ENCODE measurements around the gene NACC1. TPM values are rescaled to one million over a fixed set of nuclear protein-coding genes. Genes with fewer than 3 reads are reported as not detected.
A peak's percentile ranks its signal among the peaks of the same experiment; 100 is the strongest.

The NACC1 gene
- total and polyA plus RNA-seq, 2 experiments from 2014 or later = 12.4 to 260 TPM

DNA sequence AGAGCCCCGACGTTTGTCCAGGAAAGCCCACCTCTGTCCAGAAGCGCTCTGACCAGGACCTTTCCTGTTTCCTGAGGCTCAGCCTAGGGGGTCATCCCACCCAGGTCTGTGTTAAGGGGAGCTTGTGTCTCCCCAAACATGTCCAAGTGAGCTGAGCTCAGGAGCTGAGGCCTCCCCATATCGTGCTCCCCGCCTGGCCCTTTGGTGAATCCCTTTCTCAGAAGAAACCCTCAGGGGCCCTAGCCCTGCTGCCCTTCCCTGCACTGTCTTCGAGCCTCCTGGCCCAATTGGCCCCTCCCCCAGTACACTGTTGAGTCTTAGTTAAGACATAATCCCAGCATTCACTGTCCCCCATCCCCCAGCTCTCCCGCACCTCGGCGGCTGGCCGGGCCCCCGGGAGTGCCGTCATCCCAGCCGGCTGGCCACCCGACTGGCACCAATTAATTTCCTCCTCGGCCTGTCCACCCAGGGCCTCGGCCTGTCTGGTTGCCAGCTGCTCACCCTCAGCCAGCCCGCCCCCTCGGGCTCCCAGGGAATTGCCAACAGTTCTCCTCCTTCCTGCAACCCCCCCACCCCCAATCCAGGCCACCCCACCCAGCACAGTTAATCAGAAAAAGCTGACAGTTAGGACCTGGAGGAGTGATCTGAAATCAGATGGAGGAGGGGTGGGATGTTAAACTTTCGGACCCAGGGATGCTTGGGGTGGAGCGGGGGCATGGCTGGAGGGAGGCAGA is 45.7 kb downstream of the NACC1 start (continued):
- TF ChIP-seq EZH2 (IDR thresholded peaks at IDR 0.05; ENCODE audit: low read depth, unreplicated experiment) = no peak
- TF ChIP-seq ZNF114 (CRISPR knock-in tag; IDR thresholded peaks at IDR 0.05) = no peak
- TF ChIP-seq, protein P1, sequence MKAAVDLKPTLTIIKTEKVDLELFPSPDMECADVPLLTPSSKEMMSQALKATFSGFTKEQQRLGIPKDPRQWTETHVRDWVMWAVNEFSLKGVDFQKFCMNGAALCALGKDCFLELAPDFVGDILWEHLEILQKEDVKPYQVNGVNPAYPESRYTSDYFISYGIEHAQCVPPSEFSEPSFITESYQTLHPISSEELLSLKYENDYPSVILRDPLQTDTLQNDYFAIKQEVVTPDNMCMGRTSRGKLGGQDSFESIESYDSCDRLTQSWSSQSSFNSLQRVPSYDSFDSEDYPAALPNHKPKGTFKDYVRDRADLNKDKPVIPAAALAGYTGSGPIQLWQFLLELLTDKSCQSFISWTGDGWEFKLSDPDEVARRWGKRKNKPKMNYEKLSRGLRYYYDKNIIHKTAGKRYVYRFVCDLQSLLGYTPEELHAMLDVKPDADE (IDR thresholded peaks at IDR 0.05) = peak; percentile 5; the same call in 1 of the 2 replicates
- peak; percentile 58; the same call in 1 of the 2 replicates for TF ChIP-seq POLR2AphosphoS5 (IDR thresholded peaks at IDR 0.05; ENCODE audit: low read depth)
- TF ChIP-seq CREB1 (CRISPR knock-in tag; IDR thresholded peaks at IDR 0.05; ENCODE audit: low read depth) = peak; percentile 13; the same call in 1 of the 2 replicates
- no peak for TF ChIP-seq JUNB (IDR thresholded peaks at IDR 0.05; ENCODE audit: unreplicated experiment)
- no peak for TF ChIP-seq ZNF331 (CRISPR knock-in tag; IDR thresholded peaks at IDR 0.05; ENCODE audit: low read depth)
- TF ChIP-seq NANOG (IDR thresholded peaks at IDR 0.05; ENCODE audit: borderline replicate concordance) = no peak
- TF ChIP-seq, protein P2, sequence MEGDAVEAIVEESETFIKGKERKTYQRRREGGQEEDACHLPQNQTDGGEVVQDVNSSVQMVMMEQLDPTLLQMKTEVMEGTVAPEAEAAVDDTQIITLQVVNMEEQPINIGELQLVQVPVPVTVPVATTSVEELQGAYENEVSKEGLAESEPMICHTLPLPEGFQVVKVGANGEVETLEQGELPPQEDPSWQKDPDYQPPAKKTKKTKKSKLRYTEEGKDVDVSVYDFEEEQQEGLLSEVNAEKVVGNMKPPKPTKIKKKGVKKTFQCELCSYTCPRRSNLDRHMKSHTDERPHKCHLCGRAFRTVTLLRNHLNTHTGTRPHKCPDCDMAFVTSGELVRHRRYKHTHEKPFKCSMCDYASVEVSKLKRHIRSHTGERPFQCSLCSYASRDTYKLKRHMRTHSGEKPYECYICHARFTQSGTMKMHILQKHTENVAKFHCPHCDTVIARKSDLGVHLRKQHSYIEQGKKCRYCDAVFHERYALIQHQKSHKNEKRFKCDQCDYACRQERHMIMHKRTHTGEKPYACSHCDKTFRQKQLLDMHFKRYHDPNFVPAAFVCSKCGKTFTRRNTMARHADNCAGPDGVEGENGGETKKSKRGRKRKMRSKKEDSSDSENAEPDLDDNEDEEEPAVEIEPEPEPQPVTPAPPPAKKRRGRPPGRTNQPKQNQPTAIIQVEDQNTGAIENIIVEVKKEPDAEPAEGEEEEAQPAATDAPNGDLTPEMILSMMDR (conservative IDR thresholded peaks at IDR 0.05; ENCODE audit: low read depth in 2 of 2) = no peak

DNA sequence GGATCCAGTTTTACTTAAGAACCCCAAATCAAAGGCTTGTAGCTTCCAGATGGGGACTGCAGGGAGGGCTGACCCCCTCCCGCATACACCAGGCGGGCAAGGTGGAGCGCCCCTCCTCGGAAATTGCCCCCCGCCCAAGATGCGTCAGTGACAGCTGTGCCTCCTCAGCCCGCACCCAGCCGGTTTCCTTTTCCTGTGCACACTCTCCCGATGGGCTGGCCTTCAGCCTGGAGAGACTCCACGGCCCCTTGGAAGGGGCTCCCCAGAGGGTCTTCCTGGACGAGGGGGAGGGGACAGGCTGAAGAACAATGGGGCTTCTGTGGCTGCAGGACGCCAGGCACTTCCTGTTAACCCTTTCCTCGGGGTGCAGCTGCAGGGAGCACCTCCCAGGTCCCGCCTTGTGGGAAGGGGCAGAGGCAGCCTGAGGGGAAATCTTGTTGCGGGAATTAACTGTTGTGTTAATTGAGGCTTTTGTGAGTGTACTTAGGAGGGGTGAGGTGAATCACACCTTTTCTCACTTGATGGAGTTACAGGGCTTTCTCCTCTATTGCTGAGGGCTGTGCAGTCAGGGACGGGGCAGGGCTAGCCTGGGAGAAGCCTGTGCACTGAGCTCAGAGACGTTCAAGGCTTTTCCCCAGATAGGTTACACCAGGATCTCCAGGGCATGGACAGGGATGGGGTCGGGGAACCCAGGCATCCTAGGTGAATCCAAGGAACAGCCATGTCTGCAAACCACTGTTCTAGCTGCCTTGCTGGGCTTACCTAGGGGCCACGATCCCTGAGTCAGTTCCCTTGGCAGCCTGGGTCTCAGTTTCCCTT is 46.5 kb downstream of the NACC1 start:
- peaks cover 36% of the 10 kb centered on the region for H3F3A ChIP-seq (replicated peaks; ENCODE audit: low read depth)
- H3K27me3 Mint-ChIP-seq (ENCODE audit: insufficient read depth, low read depth, poor library complexity) = peaks cover 12% of the 10 kb centered on the region
- H3K36me3 Mint-ChIP-seq (ENCODE audit: low read depth) = peaks cover 5% of the 10 kb centered on the region; the same call in 1 of the 3 replicates
- H3K4me2 ChIP-seq = peak overlapping the region; percentile 85
- H3K27ac Mint-ChIP-seq = peak overlapping the region; percentile 99
- H3K4me3 Mint-ChIP-seq = peak overlapping the region; percentile 75
- peaks cover 3% of the 10 kb centered on the region; the same call in 1 of the 3 replicates for H3K9me3 Mint-ChIP-seq
- H2AFZ ChIP-seq = no peak overlapping the region
- no peaks in the 10 kb centered on the region for H3K27me3 ChIP-seq (ENCODE audit: insufficient read depth)
- peaks cover 22% of the 10 kb centered on the region for H3K79me2 ChIP-seq (replicated peaks; ENCODE audit: insufficient read depth)
- no peaks in the 10 kb centered on the region; the same call in 1 of the 2 replicates for H4K20me1 ChIP-seq (replicated peaks; ENCODE audit: insufficient read depth)
- peaks cover 40% of the 10 kb centered on the region for H3K4me1 Mint-ChIP-seq
- TF ChIP-seq NANOG (IDR thresholded peaks at IDR 0.05; ENCODE audit: borderline replicate concordance) (peak; percentile 47), CREB1 (CRISPR knock-in tag; IDR thresholded peaks at IDR 0.05; ENCODE audit: low read depth) (peak; percentile 21; the same call in 1 of the 2 replicates), STAT1 (IDR thresholded peaks at IDR 0.05; ENCODE audit: unreplicated experiment) (no peak)
- TF ChIP-seq, protein P1 (IDR thresholded peaks at IDR 0.05) = peak; percentile 92
- DNase-seq (ENCODE audit: low spot score) (peak; percentile 99), ATAC-seq (peak; percentile 54)
- no peaks in the 10 kb centered on the region for H3K36me3 ChIP-seq (ENCODE audit: insufficient read depth)
- H3K9me2 ChIP-seq (ENCODE audit: insufficient read depth) = no peaks in the 10 kb centered on the region
- peak overlapping the region; percentile 100 for H3K27ac ChIP-seq (ENCODE audit: low read depth)
- H3K4me3 ChIP-seq = peak overlapping the region; percentile 61
- peaks cover 72% of the 10 kb centered on the region for H3K4me1 ChIP-seq (ENCODE audit: insufficient read depth)

Measured in GM23338 (cell line).